ENCODE data around the gene F12.
A peak's percentile ranks its signal among the peaks of the same experiment; 100 is the strongest.

F12 gene

DNA sequence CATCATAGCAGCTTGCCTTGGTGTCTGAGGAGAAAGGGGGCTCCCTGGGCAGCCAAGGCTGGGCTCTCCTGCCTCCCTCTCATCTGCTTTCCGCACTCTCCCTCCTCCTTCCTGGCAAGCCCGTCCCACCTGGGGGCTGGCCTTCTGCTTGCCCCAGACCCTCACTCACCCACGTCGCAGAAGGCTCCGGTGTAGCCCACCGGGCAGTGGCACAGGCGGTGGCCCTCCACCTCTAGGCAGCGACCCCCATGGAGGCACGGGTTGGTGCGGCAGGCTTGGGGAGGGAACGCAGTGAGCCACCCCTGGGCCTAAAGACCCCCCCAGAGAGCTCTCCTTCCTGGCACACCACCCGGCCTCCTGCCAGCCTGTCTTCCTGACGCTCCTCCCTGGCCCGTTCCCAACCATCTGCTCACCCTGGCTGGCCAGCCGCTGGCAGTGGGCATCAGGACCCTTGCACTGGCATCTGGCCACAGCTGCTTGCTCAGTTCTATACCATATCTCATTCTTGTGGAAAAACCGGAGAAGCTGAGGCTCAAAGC, 4.7 kb downstream of the F12 start:
- peaks cover 1% of the 10 kb centered on the region for H3K9me3 ChIP-seq (ENCODE audit: insufficient read depth, low read depth, low read length)
- H3K27me3 ChIP-seq (ENCODE audit: insufficient read depth, low read length): peaks cover 28% of the 10 kb centered on the region
- H3K79me2 ChIP-seq (ENCODE audit: control insufficient read depth, insufficient read depth, low read length, poor library complexity): no peaks in the 10 kb centered on the region
- no peak overlapping the region for H4K12ac ChIP-seq (ENCODE audit: low read depth, low read length)
- H3K4me3 ChIP-seq (ENCODE audit: low read depth, low read length): peak overlapping the region; percentile 64
- no peak overlapping the region for H2BK5ac ChIP-seq (ENCODE audit: low read depth, low read length, poor library complexity)
- H3K14ac ChIP-seq (ENCODE audit: low read length): no peak overlapping the region
- peaks cover 14 to 23% of the 10 kb centered on the region in 2 experiments for H3K4me1 ChIP-seq (ENCODE audit: control insufficient read depth in 1 of 2, insufficient read depth in 2 of 2, low read length in 2 of 2)
- H3K79me1 ChIP-seq (ENCODE audit: low read length): peaks cover 2% of the 10 kb centered on the region
- no peak overlapping the region for H3K4ac ChIP-seq (ENCODE audit: low read depth, low read length)
- peak overlapping the region; percentile 97 for H3K4me2 ChIP-seq (ENCODE audit: low read length)
- H4K8ac ChIP-seq (ENCODE audit: low read depth, low read length): peak overlapping the region; percentile 25
- H3K27ac ChIP-seq (ENCODE audit: low read depth, low read length): no peak overlapping the region
- no peak overlapping the region for H2BK120ac ChIP-seq (ENCODE audit: insufficient read depth, low read length, poor library complexity)
- WGBS (ENCODE audit: extremely low coverage, insufficient coverage, insufficient read length): no CpG with 5 or more reads among the region's 16 CpGs
- H2BK12ac ChIP-seq (ENCODE audit: low read length): no peak overlapping the region
- H2AFZ ChIP-seq (ENCODE audit: insufficient read depth, low read length, poor library complexity): peak overlapping the region; percentile 1
- no peak overlapping the region for H3K23ac ChIP-seq (ENCODE audit: low read length)
- H3K18ac ChIP-seq (ENCODE audit: low read length): no peak overlapping the region
- H2AK5ac ChIP-seq (ENCODE audit: low read length): no peak overlapping the region
- H3K36me3 ChIP-seq (ENCODE audit: control insufficient read depth in 1 of 2, insufficient read depth in 2 of 2, low read length in 2 of 2): no peaks in the 10 kb centered on the region
- no peak for DNase-seq
- no peak overlapping the region for H4K91ac ChIP-seq (ENCODE audit: low read depth, low read length)
- no peak overlapping the region for H3K9ac ChIP-seq (ENCODE audit: low read length)

DNA sequence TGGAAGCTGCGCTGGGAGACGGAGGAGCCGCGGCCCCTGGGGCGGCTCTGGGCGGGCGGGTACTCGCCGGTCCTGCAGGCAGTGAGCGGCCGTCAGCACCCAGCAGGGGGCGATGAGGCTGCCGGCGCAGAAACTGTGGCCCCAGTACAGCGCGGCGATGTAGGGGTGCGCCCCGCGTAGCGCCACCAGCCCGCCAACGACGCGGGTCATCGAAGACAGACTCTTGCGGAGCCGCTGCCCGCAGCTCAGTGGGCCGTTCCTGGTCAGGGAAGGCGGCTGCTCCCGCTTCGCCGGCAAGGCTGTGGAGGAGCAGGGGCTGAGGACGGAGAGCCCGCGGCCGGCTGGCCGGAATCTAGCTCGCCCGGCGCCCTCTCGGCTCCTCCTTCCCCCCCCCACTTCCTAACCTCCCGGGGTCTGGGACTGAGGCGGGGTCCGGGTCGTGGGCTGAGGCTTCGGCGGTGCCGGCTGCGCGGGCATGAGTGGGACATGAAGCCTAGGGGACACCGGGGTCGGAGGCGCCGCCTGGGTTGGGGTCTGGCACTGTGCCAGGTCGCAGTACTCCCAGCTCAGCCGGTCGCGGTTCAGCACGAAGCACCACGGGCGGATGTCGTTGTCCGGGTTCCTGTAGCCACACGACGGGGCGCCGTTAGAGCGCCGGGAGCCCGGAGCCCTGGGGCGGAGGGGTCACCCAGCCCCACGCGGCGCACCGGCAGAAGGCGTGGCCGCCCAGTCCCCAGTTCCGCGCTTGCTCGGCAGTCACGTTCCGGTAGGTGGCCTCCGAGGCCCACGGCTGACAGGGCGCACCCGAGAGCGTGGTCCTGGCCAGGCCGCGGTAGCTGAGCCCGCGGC, 5.3 kb downstream of the F12 start:
- Histone ChIP-seq H2AK5ac (ENCODE audit: low read length) (no peak overlapping the region), H3K4me3 (ENCODE audit: low read depth, low read length) (peak overlapping the region; percentile 64), H4K8ac (ENCODE audit: low read depth, low read length) (peak overlapping the region; percentile 25), H3K79me2 (ENCODE audit: control insufficient read depth, insufficient read depth, low read length, poor library complexity) (no peaks in the 10 kb centered on the region), H3K27ac (ENCODE audit: low read depth, low read length) (no peak overlapping the region), H3K4me2 (ENCODE audit: low read length) (peak overlapping the region; percentile 97), H3K9ac (ENCODE audit: low read length) (no peak overlapping the region), H3K79me1 (ENCODE audit: low read length) (peaks cover 2% of the 10 kb centered on the region), H2BK120ac (ENCODE audit: insufficient read depth, low read length, poor library complexity) (no peak overlapping the region), H3K18ac (ENCODE audit: low read length) (no peak overlapping the region), H2BK5ac (ENCODE audit: low read depth, low read length, poor library complexity) (no peak overlapping the region), H2BK12ac (ENCODE audit: low read length) (no peak overlapping the region), H2AFZ (ENCODE audit: insufficient read depth, low read length, poor library complexity) (peak overlapping the region; percentile 74), H3K9me3 (ENCODE audit: insufficient read depth, low read depth, low read length) (peaks cover 1% of the 10 kb centered on the region), H3K27me3 (ENCODE audit: insufficient read depth, low read length) (peaks cover 28% of the 10 kb centered on the region), H4K91ac (ENCODE audit: low read depth, low read length) (no peak overlapping the region), H3K4ac (ENCODE audit: low read depth, low read length) (no peak overlapping the region), H3K23ac (ENCODE audit: low read length) (no peak overlapping the region), H3K4me1 (ENCODE audit: control insufficient read depth in 1 of 2, insufficient read depth in 2 of 2, low read length in 2 of 2) (peaks cover 14 to 23% of the 10 kb centered on the region in 2 experiments), H3K36me3 (ENCODE audit: control insufficient read depth in 1 of 2, insufficient read depth in 2 of 2, low read length in 2 of 2) (no peaks in the 10 kb centered on the region), H4K12ac (ENCODE audit: low read depth, low read length) (peak overlapping the region; percentile 26), H3K14ac (ENCODE audit: low read length) (peak overlapping the region; percentile 26)
- peak; percentile 78 to 83 for DNase-seq
- WGBS (ENCODE audit: extremely low coverage, insufficient coverage, insufficient read length): no CpG with 5 or more reads among the region's 93 CpGs

DNA sequence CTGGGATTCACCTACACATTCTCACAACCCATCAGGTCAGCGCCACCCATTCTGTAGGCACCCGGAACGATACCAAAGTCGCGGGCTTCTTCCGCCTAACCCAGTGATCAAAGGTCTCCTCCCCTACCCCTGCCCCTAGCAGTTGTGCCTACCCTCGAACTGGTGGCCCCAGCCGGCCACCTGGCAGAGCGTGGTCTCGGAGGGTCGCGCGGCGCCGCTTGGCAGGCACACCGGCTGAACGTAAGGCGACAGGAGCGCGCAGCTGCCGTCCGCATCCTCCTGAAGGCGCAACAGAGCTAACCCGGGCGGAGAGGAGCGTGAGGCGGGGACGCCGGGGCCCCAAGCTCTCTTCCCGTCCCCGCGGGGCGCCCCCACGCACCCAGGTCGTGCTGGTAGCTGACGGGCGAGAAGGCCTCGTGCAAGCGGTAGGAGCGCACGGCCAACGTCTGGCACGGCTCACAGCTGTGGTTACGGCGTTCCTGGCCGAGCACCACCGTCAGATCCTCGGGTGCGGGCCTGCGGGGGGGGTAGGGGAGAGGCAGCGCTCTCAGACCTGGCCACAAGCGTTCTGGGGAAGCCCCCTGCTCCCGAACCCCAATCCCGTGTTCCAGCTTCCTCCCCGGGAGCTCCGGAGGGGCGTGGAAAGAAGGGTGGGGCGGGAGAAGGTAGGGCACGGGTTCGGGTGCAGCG, 6.1 kb downstream of the F12 start:
- Histone ChIP-seq H2BK12ac (ENCODE audit: low read length) (no peak overlapping the region), H3K27ac (ENCODE audit: low read depth, low read length) (no peak overlapping the region), H3K79me2 (ENCODE audit: control insufficient read depth, insufficient read depth, low read length, poor library complexity) (no peaks in the 10 kb centered on the region), H2BK5ac (ENCODE audit: low read depth, low read length, poor library complexity) (no peak overlapping the region), H4K91ac (ENCODE audit: low read depth, low read length) (no peak overlapping the region), H3K4me2 (ENCODE audit: low read length) (peak overlapping the region; percentile 97), H3K4me3 (ENCODE audit: low read depth, low read length) (peak overlapping the region; percentile 54), H3K23ac (ENCODE audit: low read length) (no peak overlapping the region), H3K4me1 (ENCODE audit: control insufficient read depth in 1 of 2, insufficient read depth in 2 of 2, low read length in 2 of 2) (peaks cover 14 to 23% of the 10 kb centered on the region in 2 experiments), H2BK120ac (ENCODE audit: insufficient read depth, low read length, poor library complexity) (no peak overlapping the region), H3K27me3 (ENCODE audit: insufficient read depth, low read length) (peaks cover 28% of the 10 kb centered on the region), H4K8ac (ENCODE audit: low read depth, low read length) (peak overlapping the region; percentile 3), H4K12ac (ENCODE audit: low read depth, low read length) (no peak overlapping the region), H3K79me1 (ENCODE audit: low read length) (peaks cover 2% of the 10 kb centered on the region), H3K9me3 (ENCODE audit: insufficient read depth, low read depth, low read length) (peaks cover 1% of the 10 kb centered on the region), H3K14ac (ENCODE audit: low read length) (no peak overlapping the region), H3K18ac (ENCODE audit: low read length) (no peak overlapping the region), H3K4ac (ENCODE audit: low read depth, low read length) (no peak overlapping the region), H2AK5ac (ENCODE audit: low read length) (no peak overlapping the region), H2AFZ (ENCODE audit: insufficient read depth, low read length, poor library complexity) (peak overlapping the region; percentile 74), H3K9ac (ENCODE audit: low read length) (no peak overlapping the region), H3K36me3 (ENCODE audit: control insufficient read depth in 1 of 2, insufficient read depth in 2 of 2, low read length in 2 of 2) (no peaks in the 10 kb centered on the region)
- peak; percentile 24 to 43 for DNase-seq
- no CpG with 5 or more reads among the region's 61 CpGs for WGBS (ENCODE audit: extremely low coverage, insufficient coverage, insufficient read length)

DNA sequence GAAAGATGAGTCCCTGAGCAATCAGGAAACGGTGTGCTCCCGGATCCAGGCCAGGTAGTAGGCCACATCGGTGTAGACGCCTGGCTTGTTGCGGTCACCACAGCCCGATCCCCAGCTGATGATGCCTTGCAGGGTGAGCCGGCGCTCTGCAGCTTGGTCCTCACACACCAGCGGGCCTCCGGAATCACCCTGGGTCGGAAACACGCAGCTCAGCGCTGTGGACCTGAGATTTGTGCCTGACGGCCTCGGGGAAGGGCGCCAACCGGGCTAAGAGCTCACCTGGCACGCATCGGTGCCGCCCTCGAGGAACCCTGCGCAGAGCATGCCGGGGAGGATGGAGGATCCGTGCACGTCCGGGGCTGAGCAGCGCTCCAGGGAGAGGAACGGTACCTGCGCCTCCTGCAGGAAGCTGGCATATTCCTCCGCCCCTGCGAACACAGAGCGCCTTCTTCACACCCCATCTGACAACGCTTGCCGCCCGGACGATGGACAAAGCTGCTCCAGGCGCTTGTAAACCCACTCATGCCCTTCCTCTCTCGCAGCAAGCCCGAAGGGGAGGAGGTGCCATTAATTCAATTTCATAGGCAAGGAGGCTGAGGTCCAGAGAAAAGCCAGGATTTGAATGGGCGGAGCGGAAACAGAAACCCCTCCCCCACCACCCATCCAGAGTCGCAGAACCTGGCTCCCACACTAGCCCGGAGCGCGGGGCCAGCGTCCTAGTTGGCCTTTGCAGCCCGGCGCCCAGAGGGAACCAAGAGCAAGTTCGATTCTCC, 6.9 kb downstream of the F12 start:
- Histone ChIP-seq H4K91ac (ENCODE audit: low read depth, low read length) (no peak overlapping the region), H3K79me2 (ENCODE audit: control insufficient read depth, insufficient read depth, low read length, poor library complexity) (no peaks in the 10 kb centered on the region), H3K14ac (ENCODE audit: low read length) (no peak overlapping the region), H2BK120ac (ENCODE audit: insufficient read depth, low read length, poor library complexity) (no peak overlapping the region), H2BK12ac (ENCODE audit: low read length) (no peak overlapping the region), H2AK5ac (ENCODE audit: low read length) (no peak overlapping the region), H3K4me2 (ENCODE audit: low read length) (peak overlapping the region; percentile 97), H2BK5ac (ENCODE audit: low read depth, low read length, poor library complexity) (no peak overlapping the region), H3K36me3 (ENCODE audit: control insufficient read depth in 1 of 2, insufficient read depth in 2 of 2, low read length in 2 of 2) (no peaks in the 10 kb centered on the region), H3K9ac (ENCODE audit: low read length) (no peak overlapping the region), H3K9me3 (ENCODE audit: insufficient read depth, low read depth, low read length) (no peaks in the 10 kb centered on the region), H3K79me1 (ENCODE audit: low read length) (peaks cover 2% of the 10 kb centered on the region), H3K18ac (ENCODE audit: low read length) (no peak overlapping the region), H3K23ac (ENCODE audit: low read length) (no peak overlapping the region), H3K27ac (ENCODE audit: low read depth, low read length) (no peak overlapping the region), H4K8ac (ENCODE audit: low read depth, low read length) (peak overlapping the region; percentile 89), H3K4me3 (ENCODE audit: low read depth, low read length) (no peak overlapping the region), H2AFZ (ENCODE audit: insufficient read depth, low read length, poor library complexity) (peak overlapping the region; percentile 72), H3K4me1 (ENCODE audit: control insufficient read depth in 1 of 2, insufficient read depth in 2 of 2, low read length in 2 of 2) (peaks cover 14 to 23% of the 10 kb centered on the region in 2 experiments), H4K12ac (ENCODE audit: low read depth, low read length) (peak overlapping the region; percentile 9), H3K27me3 (ENCODE audit: insufficient read depth, low read length) (peaks cover 28% of the 10 kb centered on the region), H3K4ac (ENCODE audit: low read depth, low read length) (no peak overlapping the region)
- peak; percentile 79 to 85 for DNase-seq
- no CpG with 5 or more reads among the region's 49 CpGs for WGBS (ENCODE audit: extremely low coverage, insufficient coverage, insufficient read length)
